GM12878 (cell line): Measurements from ENCODE around the gene AHNAK. TPM values are rescaled to one million over a fixed set of nuclear protein-coding genes. Genes with fewer than 3 reads are reported as not detected.

Experiments used
- ATAC-seq: fragments of 200-7000 bp; cut with Tn5 transposase; 3 replicates; pipeline ENCODE4 v1.9.1; 2020; ENCODE audit warnings: mild to moderate bottlenecking, moderate library complexity
- BruUV-seq: library from RNA; stranded (reverse); fragments of 400-500 nt; replicated peaks from 2 replicates; lab custom pipeline; 2021; lab: Mats Ljungman, UMichigan
- CTCF ChIA-PET: fragments of 300-600 bp; sonication (Branson Sonifier 250); formaldehyde crosslinking; extraction: SDS; loops from one replicate; lab custom pipeline; 2021; ENCODE audit warnings: inconsistent platforms; lab: Yijun Ruan, JAX
- POLR2A ChIA-PET: fragments of 350-600 bp; formaldehyde crosslinking; extraction: SDS; loops from one replicate; lab custom pipeline; 2021; ENCODE audit warnings: inconsistent platforms; lab: Charles Lee
- RAD21 ChIA-PET: fragments of 300-600 bp; sonication (Branson Sonifier 250); formaldehyde crosslinking; loops from one replicate; lab custom pipeline; 2023; ENCODE audit warnings: antibody characterized with exemption; ENCODE audit not compliant: unreplicated experiment; lab: Charles Lee
- SMC1A ChIA-PET: fragments of 300-600 bp; sonication (Branson Sonifier 250); formaldehyde crosslinking; loops from one replicate; lab custom pipeline; 2023; ENCODE audit not compliant: unreplicated experiment, uncharacterized antibody; lab: Charles Lee
- DNase-seq: peaks from one replicate; pipeline ENCODE4 v3.0.0-alpha.2; 2011; ENCODE audit warnings: low read depth, low spot score
- FAIRE-seq: peaks from 3 replicates; lab custom pipeline; 2011; peaks lifted over from hg19 to GRCh38; lab: Jason Lieb, UNC
- H2AFZ ChIP-seq: 2 replicates; pipeline ENCODE4 v1.6.0; 2011; ENCODE audit warnings: low read depth, low read length, control low read depth; ENCODE audit not compliant: control insufficient read depth
- H3K27ac ChIP-seq: 2 replicates; pipeline ENCODE4 v1.5.1; 2011; ENCODE audit warnings: control low read depth; ENCODE audit not compliant: control insufficient read depth, insufficient read depth
- H3K27me3 ChIP-seq, 2 experiments: replicated peaks in 1 of 2; 2 replicates each; pipeline versions ENCODE4 v1.6.0 to v1.6.1; 2011; ENCODE audit warnings: low read length in 1 of 2; ENCODE audit not compliant: control insufficient read depth in 2 of 2, insufficient read depth in 2 of 2
- H3K36me3 ChIP-seq, 2 experiments: 2 replicates each; pipeline ENCODE4 v1.5.1; 2011; ENCODE audit warnings: low read length in 1 of 2; ENCODE audit not compliant: control insufficient read depth in 2 of 2, insufficient read depth in 2 of 2
- H3K4me1 ChIP-seq: 2 replicates; pipeline ENCODE4 v1.6.1; 2011; ENCODE audit warnings: mild to moderate bottlenecking, low read length, moderate library complexity, mixed read lengths; ENCODE audit not compliant: control insufficient read depth, insufficient read depth
- H3K4me2 ChIP-seq: 2 replicates; pipeline ENCODE4 v1.6.0; 2011; ENCODE audit warnings: control low read depth; ENCODE audit not compliant: control insufficient read depth, insufficient read depth
- H3K4me3 ChIP-seq: fragments of 200-600 bp; sonication (generic); 2 replicates; pipeline ENCODE4 v1.5.1; 2016
- H3K79me2 ChIP-seq: 2 replicates; pipeline ENCODE4 v1.6.0; 2011; ENCODE audit warnings: low read length; ENCODE audit not compliant: control insufficient read depth, insufficient read depth
- H3K9ac ChIP-seq: 2 replicates; pipeline ENCODE4 v1.8.0; 2011; ENCODE audit warnings: low read length, control low read depth, mixed read lengths; ENCODE audit not compliant: control insufficient read depth, insufficient read depth
- H3K9me3 ChIP-seq: replicated peaks from 3 replicates; pipeline ENCODE4 v1.5.1; 2011; ENCODE audit warnings: mild to moderate bottlenecking, low read length; ENCODE audit not compliant: control insufficient read depth, insufficient read depth
- H4K20me1 ChIP-seq: 2 replicates; pipeline ENCODE4 v1.6.0; 2011; ENCODE audit not compliant: control insufficient read depth, insufficient read depth
- BCL11A ChIP-seq: IDR thresholded peaks from 2 replicates; pipeline ENCODE4 v1.6.1; 2011; ENCODE audit warnings: low read depth, low read length
- CBX3 ChIP-seq: fragments of 200-600 bp; sonication (generic); IDR thresholded peaks from 2 replicates; pipeline ENCODE4 v1.6.1; 2016; ENCODE audit warnings: low read depth, borderline replicate concordance
- IKZF2 ChIP-seq, 2 experiments: fragments of 450-650 bp; IDR thresholded peaks; 2 replicates each; pipeline ENCODE4 v1.6.1; 2017; ENCODE audit warnings: mild to moderate bottlenecking in 2 of 2, moderate library complexity in 2 of 2
- RELB ChIP-seq: fragments of 450-650 bp; IDR thresholded peaks from 2 replicates; pipeline ENCODE4 v1.6.1; 2017; ENCODE audit warnings: low read depth, mild to moderate bottlenecking, moderate library complexity
- SIX5 ChIP-seq: IDR thresholded peaks from 2 replicates; pipeline ENCODE4 v1.6.1; 2011; ENCODE audit warnings: mild to moderate bottlenecking, low read depth, low read length, moderate library complexity; ENCODE audit not compliant: severe bottlenecking
- SMAD5 ChIP-seq: IDR thresholded peaks from 2 replicates; pipeline ENCODE4 v1.6.1; 2016; ENCODE audit warnings: antibody characterized with exemption, low read depth
- SUZ12 ChIP-seq: fragments of 200-600 bp; sonication (generic); IDR thresholded peaks from one replicate; pipeline ENCODE4 v1.6.1; 2018; ENCODE audit warnings: antibody characterized with exemption, mild to moderate bottlenecking; ENCODE audit not compliant: unreplicated experiment
- WRNIP1 ChIP-seq: IDR thresholded peaks from 2 replicates; pipeline ENCODE4 v1.6.1; 2011; ENCODE audit warnings: low read depth, low read length, improper control_type of control experiment, borderline replicate concordance
- WGBS: methylation state at CpG from one replicate; pipeline ENCODE4 v1.1.6; 2016; ENCODE audit warnings: low lambda C conversion rate; ENCODE audit not compliant: insufficient replicate concordance, insufficient coverage; ENCODE audit errors: missing lambda C conversion rate; 5-methylcytosine and 5-hydroxymethylcytosine counted together
- in situ Hi-C: fragments of 300-500 bp; cut with MboI; formaldehyde crosslinking; loops from 9 replicates; pipeline ENCODE4 v1.14.3; 2018; ENCODE audit warnings: mixed read lengths
- intact Hi-C: fragments of 100-400 bp; cut with micrococcal nuclease; formaldehyde crosslinking; loops from one replicate; pipeline ENCODE4 v1.14.2; 2022; ENCODE audit not compliant: unreplicated experiment
- polyA plus RNA-seq, 11 experiments: library from polyadenylated mRNA; depleted of rRNA in 4 of 11; unstranded in 6 of 11; stranded (reverse) in 5 of 11; fragments of >200 nt; fragmentation: Nextera tagmentation in 4 of 11; fragmentation: Illumina TruSeq in 1 of 11; extraction: Ambion mirVana in 4 of 11; extraction: Trizol in 1 of 11; gene quantifications; 1 replicate in 1 of 11; 2 replicates in 10 of 11; pipeline versions ENCODE4 v1.2.1 to v1.2.3, GENCODE V29; 2011 to 2016; ENCODE audit warnings: inconsistent platforms in 2 of 11, missing spikeins in 2 of 11, low read depth in 1 of 11
- total RNA-seq, 4 experiments: library from RNA; depleted of rRNA in 3 of 4; stranded (reverse); fragments of >200 nt in 3 of 4; fragmentation: Illumina TruSeq in 1 of 4; extraction: Trizol in 1 of 4; gene quantifications; 2 replicates each; pipeline versions ENCODE4 v1.2.1 to v1.2.3, GENCODE V29; 2013 to 2021

The AHNAK gene
- total and polyA plus RNA-seq, 10 of the 15 experiments (the other 5 are each of a cell fraction or from before 2014, with no cell fraction given) = 0.76 to 90.3 (median 19.4) TPM

- CTCF ChIA-PET = no interaction called here
- H2AFZ ChIP-seq = no peak overlapping the region
- RAD21 ChIA-PET = interaction anchor here (0.8 kb wide), 1 partner anchor 68 kb away, joined by 3 read pairs; no protein-coding TSS in a partner anchor
- FAIRE-seq (no peak), DNase-seq (no peak), ATAC-seq (no peak)
- no peaks in the 10 kb centered on the region for H3K79me2 ChIP-seq
- no peaks in the 10 kb centered on the region for H3K36me3 ChIP-seq
- no peaks in the 10 kb centered on the region for H3K9me3 ChIP-seq
- H4K20me1 ChIP-seq = no peaks in the 10 kb centered on the region
- no peaks in the 10 kb centered on the region for H3K4me1 ChIP-seq
- POLR2A ChIA-PET = no interaction called here
- in situ Hi-C loops = no loop called here
- SMC1A ChIA-PET = no interaction called here
- TF ChIP-seq BCL11A = no peak
- no peak overlapping the region for H3K4me3 ChIP-seq
- no peak overlapping the region for H3K27ac ChIP-seq
- 56% methylated on average over 4 of the region's 4 CpGs for WGBS
- H3K4me2 ChIP-seq = no peak overlapping the region
- no TSS peak for BruUV-seq
- H3K27me3 ChIP-seq = no peaks in the 10 kb centered on the region
- H3K9ac ChIP-seq = no peak overlapping the region
- intact Hi-C loops = no loop called here
These were observed 54.0 kb downstream of the AHNAK start for GRCh38 chr11:62492586-62492985.

- H3K4me3 ChIP-seq = no peak overlapping the region
- intact Hi-C loops (no loop called here), in situ Hi-C loops (no loop called here)
- RAD21 ChIA-PET = no interaction called here
- POLR2A ChIA-PET = no interaction called here
- H3K79me2 ChIP-seq = no peaks in the 10 kb centered on the region
- no peak overlapping the region for H3K4me2 ChIP-seq
- no peak overlapping the region for H2AFZ ChIP-seq
- H3K4me1 ChIP-seq = no peaks in the 10 kb centered on the region
- no peaks in the 10 kb centered on the region for H3K9me3 ChIP-seq
- DNase-seq = no peak
- no peak for FAIRE-seq
- no peak for ATAC-seq
- peaks cover 0 to 2% of the 10 kb centered on the region in 2 experiments; a peak in 1 of 4 replicates for H3K27me3 ChIP-seq
- CTCF ChIA-PET = no interaction called here
- SMC1A ChIA-PET = no interaction called here
- no TSS peak for BruUV-seq
- no peaks in the 10 kb centered on the region for H3K36me3 ChIP-seq
- H4K20me1 ChIP-seq = no peaks in the 10 kb centered on the region
- H3K9ac ChIP-seq = no peak overlapping the region
- no peak overlapping the region for H3K27ac ChIP-seq
- WGBS = 52% methylated on average over 9 of the region's 9 CpGs
- TF ChIP-seq SIX5 (no peak), CBX3 (no peak), SMAD5 (no peak), WRNIP1 (no peak), IKZF2 (IDR thresholded peaks at IDR 0.05) (no peak), RELB (no peak), SUZ12 (no peak)
These were observed 54.9 kb downstream of the AHNAK start for GRCh38 chr11:62491571-62492329.
